GM21825 (cell line): ENCODE results near the gene DUS1L.

Source experiments
- ATAC-seq: cut with Tn5 transposase; IDR thresholded peaks from one replicate; pipeline ENCODE4 v1.9.1; 2021; ENCODE audit warnings: mild to moderate bottlenecking, moderate library complexity; ENCODE audit not compliant: unreplicated experiment

DUS1L gene

DNA sequence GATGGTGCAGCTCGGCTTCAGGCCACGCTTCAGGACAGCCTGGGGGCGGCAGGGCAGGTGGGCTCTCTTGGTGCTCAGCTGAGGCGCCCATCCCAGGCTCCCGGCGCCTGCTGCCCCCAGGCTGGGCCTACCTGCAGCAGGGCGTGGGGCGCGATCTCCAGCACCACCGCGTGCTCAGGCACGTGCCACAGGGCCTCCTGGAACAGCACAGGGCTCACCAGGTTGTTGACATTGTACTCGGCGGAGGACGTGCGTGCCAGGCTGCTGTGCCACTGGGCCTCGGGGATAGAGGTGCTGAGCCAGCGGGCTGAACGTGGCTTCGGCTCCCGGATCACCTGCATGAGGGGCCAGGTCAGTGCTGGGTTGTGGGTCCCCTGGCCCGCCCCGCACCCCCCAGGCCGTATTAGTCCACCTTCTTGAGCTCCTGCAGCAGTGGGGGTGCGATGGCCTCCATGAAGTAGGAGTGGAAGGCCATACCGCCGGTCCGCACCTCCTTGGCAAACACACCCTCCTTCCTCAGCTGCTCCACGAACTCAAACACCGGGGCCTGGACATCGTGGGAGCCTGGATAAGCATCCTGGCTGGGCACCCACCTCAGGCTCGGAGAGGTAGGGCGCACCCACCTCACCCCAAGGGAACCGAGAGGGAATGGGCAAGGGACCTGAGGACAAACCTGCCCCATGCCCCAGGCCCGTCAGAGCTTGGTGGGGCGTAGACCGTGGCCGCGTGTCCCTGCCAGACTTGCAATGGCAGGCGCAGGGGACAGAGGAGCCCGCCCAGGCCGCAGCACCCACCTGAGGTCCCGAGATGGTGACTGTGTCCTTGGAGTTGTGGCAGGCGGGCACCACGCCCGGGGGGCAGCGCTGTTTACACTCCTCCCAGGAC is 23.5 kb upstream of the DUS1L start:
- ATAC-seq = no peak

DNA sequence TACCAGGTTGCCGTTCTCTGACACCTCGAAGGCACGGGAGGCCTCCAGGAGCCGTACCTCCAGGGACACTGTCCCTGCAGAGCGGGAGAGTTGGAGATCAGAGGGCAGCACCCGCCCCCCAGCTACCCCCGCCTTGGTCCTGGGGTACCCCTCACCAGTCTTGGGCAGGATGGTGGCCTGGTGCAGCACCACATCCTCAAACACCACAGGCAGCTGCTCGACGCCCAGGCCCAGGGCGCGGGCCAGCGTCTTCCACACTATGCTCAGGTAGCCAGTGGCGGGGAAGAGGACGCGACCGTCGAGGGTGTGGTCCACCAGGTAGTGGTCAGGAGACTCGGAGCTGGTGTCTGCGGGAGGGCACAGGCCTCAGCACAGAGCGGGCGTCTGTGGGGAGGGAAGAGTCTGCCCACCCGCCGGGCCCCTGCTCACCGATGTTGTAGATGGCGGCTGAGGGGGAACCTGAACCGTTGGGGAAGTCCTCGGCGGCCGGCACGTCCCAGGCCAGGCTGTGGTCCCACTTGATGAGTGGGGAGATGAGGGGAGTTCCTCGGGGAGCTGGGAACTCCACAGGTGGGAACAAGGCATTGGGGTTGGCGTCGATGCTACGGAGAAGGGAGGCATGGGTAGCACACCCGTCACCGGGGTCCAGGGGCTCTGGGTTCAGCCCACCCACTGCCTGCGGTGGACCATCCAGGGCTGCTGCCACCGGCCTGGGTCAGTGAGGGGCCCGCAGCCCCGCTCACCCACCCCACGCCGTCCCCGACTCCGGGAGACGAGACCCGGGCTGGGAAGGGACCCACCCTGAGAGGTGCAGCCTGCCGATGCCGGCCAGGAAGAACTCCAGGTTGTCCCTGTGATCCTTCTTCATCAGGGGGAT is 22.6 kb upstream of the DUS1L start:
- no peak for ATAC-seq

DNA sequence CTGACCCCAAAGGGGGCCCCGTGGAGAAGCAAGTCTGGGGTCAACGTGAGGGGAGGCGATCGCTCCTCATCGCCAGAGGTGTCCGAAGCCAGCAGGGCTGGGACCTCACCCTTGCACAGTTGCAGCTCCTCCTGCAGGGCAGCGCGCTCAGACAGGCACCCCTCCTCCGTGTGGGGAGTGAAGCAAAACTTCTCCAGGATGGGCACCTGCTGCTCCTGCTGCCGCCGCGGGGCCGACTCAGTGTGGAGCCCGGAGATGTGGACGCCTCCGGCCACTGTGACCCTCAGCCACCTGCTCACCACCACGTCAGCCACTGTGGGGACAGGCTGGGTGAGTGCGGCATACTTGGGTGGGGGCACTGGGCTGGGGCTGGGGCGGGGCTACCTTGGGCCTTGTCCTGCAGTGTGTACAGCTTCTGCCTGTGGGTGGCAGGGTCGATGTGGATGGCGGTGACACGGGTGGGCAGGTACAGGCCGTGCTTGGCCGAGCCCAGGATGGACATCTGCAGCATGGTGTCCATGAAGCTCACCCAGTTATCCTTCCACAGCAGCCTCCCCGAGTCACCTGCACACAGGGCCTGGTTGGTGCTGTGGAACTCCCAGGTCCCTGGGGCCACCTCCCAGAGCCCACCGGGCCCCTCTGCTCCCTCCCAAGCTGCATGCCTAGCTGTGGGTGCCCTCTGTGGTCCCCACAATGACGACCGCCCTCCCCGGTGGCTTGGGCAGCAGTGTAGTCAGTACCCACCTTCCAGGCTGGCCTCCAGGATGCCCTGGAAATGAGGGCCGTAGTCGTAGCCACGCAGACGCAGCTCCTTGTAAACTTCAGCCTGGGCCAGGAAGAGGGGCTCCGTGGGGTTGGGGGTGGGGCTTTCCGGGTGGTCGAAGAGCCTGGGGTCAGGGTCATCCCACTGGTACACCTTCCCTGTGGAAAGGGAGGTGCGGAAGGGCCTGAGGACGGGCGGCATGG is 21.6 kb upstream of the DUS1L start:
- ATAC-seq = no peak

- no peak for ATAC-seq
These were observed 20.5 kb upstream of the DUS1L start for GRCh38 chr17:82085931-82086764.

- no peak for ATAC-seq
These were observed 19.6 kb upstream of the DUS1L start for GRCh38 chr17:82085031-82085861.

DNA sequence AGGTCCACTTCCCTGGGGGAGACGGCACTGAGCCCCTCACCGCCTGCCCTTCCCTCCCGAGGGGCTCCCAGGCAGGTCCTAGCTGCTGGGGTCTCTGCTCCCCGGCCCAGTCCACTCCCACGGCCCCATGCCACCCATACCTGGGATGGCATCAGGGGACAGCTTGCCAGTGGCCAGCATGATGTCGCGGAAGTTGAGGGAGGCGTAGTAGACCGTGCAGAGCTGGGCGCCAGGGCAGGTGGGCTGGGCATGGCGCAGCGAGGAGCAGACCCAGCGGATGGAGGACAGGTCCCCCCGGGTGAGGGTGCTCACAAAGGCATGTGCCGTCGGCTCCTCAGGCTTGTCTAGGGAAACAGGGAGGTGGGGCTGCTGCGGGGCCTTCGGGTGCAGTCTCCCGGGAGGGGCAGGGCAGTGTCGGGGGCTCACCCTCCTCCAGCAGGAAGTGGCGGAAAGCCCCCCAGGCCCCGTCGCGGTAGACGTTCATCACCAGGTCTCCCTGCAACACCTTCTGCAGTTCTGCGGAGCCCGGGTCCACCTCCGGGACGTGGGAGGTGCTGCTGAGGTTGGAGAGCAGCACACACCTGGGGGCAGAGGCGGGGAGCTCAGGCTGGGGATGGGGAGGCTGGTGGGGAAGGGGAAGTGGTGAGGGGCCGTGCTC is 18.9 kb upstream of the DUS1L start:
- no peak for ATAC-seq

- no peak for ATAC-seq
These were observed 18.1 kb upstream of the DUS1L start for GRCh38 chr17:82083533-82084359.

DNA sequence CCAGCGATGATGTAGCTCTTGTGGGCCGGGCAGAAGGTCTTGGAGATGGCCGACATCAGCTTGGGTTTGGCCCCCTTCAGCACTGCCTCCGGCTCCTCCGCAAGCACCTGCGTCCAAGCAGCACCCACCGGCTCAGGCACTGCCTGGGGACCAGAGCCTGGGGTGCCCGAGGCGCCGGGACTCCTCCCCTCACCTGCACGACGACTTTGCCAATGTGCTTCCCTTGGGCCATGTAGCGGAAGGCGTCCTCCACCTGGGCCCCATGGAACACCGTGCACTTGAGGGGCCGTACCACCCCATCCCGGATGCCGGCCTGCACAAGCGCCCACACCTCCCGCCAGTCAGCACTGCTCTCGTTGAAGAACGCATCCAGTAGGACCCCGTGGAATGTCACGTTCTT is 17.4 kb upstream of the DUS1L start:
- no peak for ATAC-seq

DNA sequence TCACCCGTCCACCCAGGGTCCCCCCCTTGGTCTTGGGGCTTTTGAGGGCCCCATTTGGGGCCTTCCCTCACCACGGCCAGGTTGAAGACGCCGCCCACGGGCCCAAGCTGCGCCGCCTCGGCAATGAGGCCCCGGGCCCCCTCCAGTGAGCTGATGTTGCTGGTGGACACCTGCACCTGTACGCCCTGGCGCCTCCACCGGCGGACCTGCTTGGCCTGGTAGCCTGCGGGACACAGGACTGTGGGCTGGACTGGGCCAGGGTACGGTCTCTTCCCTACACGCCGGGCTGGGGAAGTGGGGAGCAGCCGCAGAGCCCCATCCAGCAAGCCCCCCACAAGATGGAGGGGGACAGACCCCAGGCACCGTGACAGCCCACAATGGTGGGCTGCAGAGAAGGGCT is 16.9 kb upstream of the DUS1L start:
- ATAC-seq = no peak

DNA sequence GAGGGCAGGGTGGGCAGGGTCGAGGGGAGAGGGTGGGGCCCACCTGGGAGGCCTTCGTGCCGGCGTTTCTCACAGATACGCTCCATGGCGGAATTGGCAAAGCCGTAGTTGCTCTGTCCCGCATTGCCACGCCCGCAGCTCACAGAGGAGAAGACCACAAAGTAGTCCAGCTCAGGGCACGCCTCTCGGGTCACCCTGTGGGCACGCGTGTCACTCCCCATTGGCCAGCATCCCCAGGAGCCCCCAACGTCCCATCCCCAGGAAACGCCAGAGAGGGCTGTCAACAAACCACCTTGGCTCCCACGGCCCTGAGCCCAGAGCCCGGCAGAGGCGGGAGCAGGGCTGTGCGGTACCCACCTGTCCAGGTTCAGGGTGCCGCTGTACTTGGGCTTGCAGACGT is 16.4 kb upstream of the DUS1L start:
- ATAC-seq = no peak

DNA sequence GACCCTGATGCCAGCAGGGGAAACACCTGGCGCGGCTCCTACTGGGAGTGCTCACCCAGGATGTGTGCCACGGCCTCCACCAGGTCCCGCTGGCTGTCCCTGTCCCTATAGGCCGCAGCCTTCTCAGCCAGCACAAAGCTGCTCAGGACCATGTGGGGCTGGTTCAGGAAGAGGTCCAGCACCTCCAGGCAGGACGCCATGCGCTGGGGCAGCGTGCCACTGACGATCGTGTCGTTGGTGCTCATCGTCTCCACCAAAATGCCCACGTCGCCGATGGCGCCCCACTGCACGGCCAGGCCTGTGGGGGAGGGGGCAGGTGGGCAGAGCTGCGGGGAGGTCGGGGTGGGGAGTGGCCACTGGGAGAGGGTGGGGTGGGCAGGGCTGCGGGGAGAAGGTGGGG is 15.9 kb upstream of the DUS1L start:
- ATAC-seq = no peak

- no peak for ATAC-seq
These were observed 15.3 kb upstream of the DUS1L start for GRCh38 chr17:82080789-82081464.

DNA sequence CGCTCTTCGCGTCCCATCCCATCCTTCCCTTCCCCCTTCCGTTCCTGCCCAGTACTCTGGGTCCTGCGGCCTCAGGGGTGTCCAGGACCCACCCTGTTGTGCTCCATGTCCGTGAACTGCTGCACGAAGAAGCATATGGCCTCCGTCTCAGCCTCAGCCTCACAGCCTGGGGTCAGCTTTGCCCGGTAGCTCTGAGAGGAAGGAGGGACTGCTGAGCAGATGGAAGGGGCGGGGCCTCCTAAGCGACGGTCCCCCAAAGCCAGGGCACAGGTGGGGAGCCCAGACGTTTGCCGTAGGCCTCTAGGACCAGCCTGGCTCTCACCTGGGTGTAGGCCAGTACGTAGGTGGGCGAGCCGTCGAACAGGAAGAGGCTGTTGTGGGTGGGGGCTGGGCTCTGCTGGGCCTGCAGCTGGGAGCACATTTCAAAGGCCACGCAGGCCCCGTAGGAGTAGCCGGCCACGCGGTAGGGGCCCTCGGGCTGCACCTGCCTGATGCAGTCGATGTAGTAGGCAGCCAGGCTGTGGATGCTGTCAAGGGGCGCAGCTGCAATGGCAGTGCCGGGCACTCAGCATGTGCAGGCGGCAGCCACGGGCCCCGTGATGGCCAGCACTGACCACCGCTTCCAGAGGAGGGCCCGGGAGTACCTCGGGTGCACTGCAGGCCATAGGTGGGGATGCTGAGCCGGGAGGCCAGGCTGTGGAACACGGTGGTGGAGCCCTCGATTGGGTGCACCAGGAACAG is 14.6 kb upstream of the DUS1L start:
- no peak for ATAC-seq

DNA sequence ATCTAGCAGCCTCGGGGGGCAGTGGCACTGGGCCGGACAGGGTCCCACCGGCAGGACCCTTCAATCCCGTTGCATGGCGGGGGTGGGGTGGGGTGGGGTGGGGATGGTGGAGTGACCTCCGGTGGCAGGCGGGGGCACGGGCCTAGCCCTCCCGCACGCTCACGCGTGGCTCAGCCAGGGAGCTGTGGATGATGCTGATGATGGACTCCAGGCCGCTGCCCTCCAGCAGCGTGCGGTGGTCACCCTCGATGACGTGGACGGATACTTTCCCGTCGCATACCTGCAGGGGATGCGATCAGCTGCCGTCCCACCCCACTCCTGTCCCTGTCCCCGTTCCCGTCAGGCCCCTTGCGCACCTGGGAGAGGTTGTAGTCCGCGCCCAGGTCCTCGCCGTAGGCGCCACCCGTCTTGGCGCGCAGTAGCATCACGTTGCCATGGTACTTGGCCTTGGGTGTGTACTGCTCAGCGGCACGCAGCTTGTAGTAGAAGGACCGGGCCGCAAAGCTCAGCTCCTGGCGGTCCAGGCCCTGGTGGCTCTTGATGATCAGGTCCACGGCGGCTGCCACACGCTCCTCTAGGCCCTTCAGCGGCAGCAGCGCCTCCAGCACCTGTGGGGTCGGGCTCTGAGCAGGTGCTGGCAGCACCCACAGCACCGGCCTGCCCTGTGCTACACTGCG is 13.5 kb upstream of the DUS1L start:
- no peak for ATAC-seq

DNA sequence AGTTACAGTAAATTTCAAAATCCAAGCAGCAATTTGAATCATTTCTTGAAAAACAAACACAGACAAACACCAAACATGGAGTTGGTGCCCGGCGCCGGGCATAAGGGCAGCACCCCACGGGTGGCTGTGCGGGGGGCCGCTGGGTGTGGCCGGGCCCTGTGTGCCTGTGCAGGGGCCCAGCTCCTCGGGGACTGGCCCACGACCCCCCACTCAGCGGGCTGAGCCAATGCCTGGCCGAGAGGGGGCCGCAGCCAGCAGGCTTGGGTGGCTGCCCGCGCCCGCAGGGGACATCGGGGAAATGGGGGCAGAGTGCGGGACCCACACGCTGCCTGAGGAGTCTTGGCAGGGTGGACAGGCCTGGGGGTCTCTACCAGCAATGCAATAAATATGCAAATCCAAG is 12.8 kb upstream of the DUS1L start:
- ATAC-seq = no peak
